GM12864 (cell line): ENCODE data around the gene REXO2.

Source experiments
- DNase-seq: peaks from one replicate; pipeline ENCODE4 v3.0.0-alpha.2; 2011; ENCODE audit warnings: low read depth
- H3K4me3 ChIP-seq: 2 replicates; pipeline ENCODE4 v1.5.1; 2011; ENCODE audit warnings: mild to moderate bottlenecking, low read depth, low read length, control low read depth
- CTCF ChIP-seq: IDR thresholded peaks from 2 replicates; pipeline ENCODE4 v1.5.1; 2011; ENCODE audit warnings: low read depth, mild to moderate bottlenecking, moderate library complexity, low read length, control low read depth, inconsistent platforms; ENCODE audit errors: missing control alignments

REXO2 gene

GRCh38 chr11:114479331-114479730 is 40.1 kb downstream of the REXO2 start:
- DNase-seq: no peak
- no peak overlapping the region for H3K4me3 ChIP-seq
- no peak for TF ChIP-seq CTCF

- no peak overlapping the region for H3K4me3 ChIP-seq
- no peak for TF ChIP-seq CTCF
- DNase-seq: no peak
Measured at GRCh38 chr11:114482114-114482513, 42.8 kb downstream of the REXO2 start.

GRCh38 chr11:114483929-114484328 is 44.7 kb downstream of the REXO2 start:
- H3K4me3 ChIP-seq: no peak overlapping the region
- DNase-seq: no peak
- TF ChIP-seq CTCF: no peak

- TF ChIP-seq CTCF: no peak
Measured at GRCh38 chr11:114496915-114497314, 57.6 kb downstream of the REXO2 start.

GRCh38 chr11:114499756-114500155 is 60.5 kb downstream of the REXO2 start:
- DNase-seq: no peak
- H3K4me3 ChIP-seq: no peak overlapping the region
- TF ChIP-seq CTCF: no peak

More at GRCh38 chr11:114496915-114497314, 57.6 kb downstream of the REXO2 start:
- no peak overlapping the region for H3K4me3 ChIP-seq
- DNase-seq: no peak
